HepG2 (cell line): ENCODE results near the gene PPP1R13B. TPM values are rescaled to one million over a fixed set of nuclear protein-coding genes. Genes with fewer than 3 reads are reported as not detected.

ENCODE experiments used
- ATAD3A ChIP-seq: sonication (generic); formaldehyde crosslinking; IDR thresholded peaks from 2 replicates; pipeline ENCODE4 v1.4.0; 2020; ENCODE audit warnings: missing genetic modification reagents
- ETV6 ChIP-seq: sonication (generic); formaldehyde crosslinking; conservative IDR thresholded peaks from 2 replicates; pipeline ENCODE4 v1.4.0; 2020; ENCODE audit warnings: missing genetic modification reagents
- HIVEP1 ChIP-seq: sonication (generic); formaldehyde crosslinking; IDR thresholded peaks from 2 replicates; pipeline ENCODE4 v1.4.0; 2020; ENCODE audit warnings: mild to moderate bottlenecking, missing genetic modification reagents
- KDM2A ChIP-seq: sonication (generic); formaldehyde crosslinking; IDR thresholded peaks from 2 replicates; pipeline ENCODE4 v1.4.0; 2020; ENCODE audit warnings: low read depth, missing genetic modification reagents, borderline replicate concordance
- KDM4B ChIP-seq: sonication (generic); formaldehyde crosslinking; IDR thresholded peaks from 2 replicates; pipeline ENCODE4 v1.4.0; 2020; ENCODE audit warnings: missing genetic modification reagents
- KMT2B ChIP-seq: IDR thresholded peaks from 2 replicates; pipeline ENCODE4 v1.6.1; 2016; ENCODE audit warnings: missing genetic modification reagents, missing compliant biosample characterization
- MED1 ChIP-seq: sonication (generic); formaldehyde crosslinking; IDR thresholded peaks from 2 replicates; pipeline ENCODE4 v1.4.0; 2020; ENCODE audit warnings: missing genetic modification reagents
- MLXIP ChIP-seq: sonication (generic); formaldehyde crosslinking; IDR thresholded peaks from 2 replicates; pipeline ENCODE4 v1.9.0; 2021; ENCODE audit warnings: missing genetic modification reagents, borderline replicate concordance
- NCOA1 ChIP-seq: sonication (generic); formaldehyde crosslinking; IDR thresholded peaks from 2 replicates; pipeline ENCODE4 v1.9.0; 2021; ENCODE audit warnings: missing genetic modification reagents
- STAG1 ChIP-seq: sonication (generic); formaldehyde crosslinking; IDR thresholded peaks from 2 replicates; pipeline ENCODE4 v1.4.0; 2020; ENCODE audit warnings: missing genetic modification reagents
- XBP1 ChIP-seq: sonication (generic); formaldehyde crosslinking; IDR thresholded peaks from 2 replicates; pipeline ENCODE4 v1.5.0; 2020; ENCODE audit warnings: missing genetic modification reagents
- ZMYM2 ChIP-seq: sonication (generic); formaldehyde crosslinking; IDR thresholded peaks from 2 replicates; pipeline ENCODE4 v1.8.0; 2022; ENCODE audit warnings: mild to moderate bottlenecking, missing genetic modification reagents
- ZNF20 ChIP-seq: sonication (generic); formaldehyde crosslinking; IDR thresholded peaks from 2 replicates; pipeline ENCODE4 v1.4.0; 2020; ENCODE audit warnings: mild to moderate bottlenecking, moderate library complexity, missing genetic modification reagents
- ZNF333 ChIP-seq: sonication (generic); formaldehyde crosslinking; IDR thresholded peaks from 2 replicates; pipeline ENCODE4 v1.4.0; 2020; ENCODE audit warnings: mild to moderate bottlenecking, missing genetic modification reagents, borderline replicate concordance
- ZNF563 ChIP-seq: sonication (generic); formaldehyde crosslinking; IDR thresholded peaks from 2 replicates; pipeline ENCODE4 v1.8.0; 2022; ENCODE audit warnings: mild to moderate bottlenecking, moderate library complexity, missing genetic modification reagents
- ZNF589 ChIP-seq: sonication (generic); formaldehyde crosslinking; conservative IDR thresholded peaks from 2 replicates; pipeline ENCODE4 v1.8.0; 2022; ENCODE audit warnings: mild to moderate bottlenecking, moderate library complexity, missing genetic modification reagents
- ZNF660 ChIP-seq: sonication (generic); formaldehyde crosslinking; IDR thresholded peaks from 2 replicates; pipeline ENCODE4 v1.5.1; 2020; ENCODE audit warnings: mild to moderate bottlenecking, low read depth, missing genetic modification reagents, borderline replicate concordance
- ZSCAN12 ChIP-seq: sonication (generic); formaldehyde crosslinking; IDR thresholded peaks from 2 replicates; pipeline ENCODE4 v1.9.0; 2021; ENCODE audit warnings: mild to moderate bottlenecking, missing genetic modification reagents
- ZSCAN22 ChIP-seq: sonication (generic); formaldehyde crosslinking; IDR thresholded peaks from 2 replicates; pipeline ENCODE4 v1.4.0; 2020; ENCODE audit warnings: mild to moderate bottlenecking, missing genetic modification reagents
- polyA plus RNA-seq, 8 experiments: library from polyadenylated mRNA; depleted of rRNA in 3 of 8; stranded (reverse) in 7 of 8; unstranded in 1 of 8; fragments of >200 nt; fragmentation: Illumina TruSeq in 4 of 8; extraction: Trizol in 4 of 8; gene quantifications; 2 replicates each; pipeline versions ENCODE4 v1.2.1 to v1.2.3, GENCODE V29; 2011 to 2016; ENCODE audit warnings: low read depth in 4 of 8, missing spikeins in 1 of 8, mixed read lengths in 1 of 8; ENCODE audit not compliant: insufficient read depth in 1 of 8
- total RNA-seq, 5 experiments: library from RNA; depleted of rRNA; stranded (reverse); fragments of >200 nt; fragmentation: Illumina TruSeq; extraction: Trizol; gene quantifications; 2 replicates each; pipeline ENCODE4 v1.2.3, GENCODE V29; 2016; ENCODE audit warnings: low read depth in 1 of 5
- TF ChIP-seq, protein P1 (sequence below): sonication (generic); formaldehyde crosslinking; IDR thresholded peaks from 2 replicates; pipeline ENCODE4 v1.4.0; 2020; ENCODE audit warnings: missing genetic modification reagents
- TF ChIP-seq, protein P2 (sequence below): IDR thresholded peaks from 2 replicates; pipeline ENCODE4 v1.6.1; 2016; ENCODE audit warnings: control low read depth
- TF ChIP-seq, protein P3 (sequence below): sonication (generic); formaldehyde crosslinking; IDR thresholded peaks from 2 replicates; pipeline ENCODE4 v1.5.1; 2020; ENCODE audit warnings: mild to moderate bottlenecking, missing genetic modification reagents, moderate library complexity

PPP1R13B gene
- total and polyA plus RNA-seq, 2 of the 13 experiments (the other 11 are each of a cell fraction or from before 2014, with no cell fraction given), result 4.6 to 9.4 TPM

DNA sequence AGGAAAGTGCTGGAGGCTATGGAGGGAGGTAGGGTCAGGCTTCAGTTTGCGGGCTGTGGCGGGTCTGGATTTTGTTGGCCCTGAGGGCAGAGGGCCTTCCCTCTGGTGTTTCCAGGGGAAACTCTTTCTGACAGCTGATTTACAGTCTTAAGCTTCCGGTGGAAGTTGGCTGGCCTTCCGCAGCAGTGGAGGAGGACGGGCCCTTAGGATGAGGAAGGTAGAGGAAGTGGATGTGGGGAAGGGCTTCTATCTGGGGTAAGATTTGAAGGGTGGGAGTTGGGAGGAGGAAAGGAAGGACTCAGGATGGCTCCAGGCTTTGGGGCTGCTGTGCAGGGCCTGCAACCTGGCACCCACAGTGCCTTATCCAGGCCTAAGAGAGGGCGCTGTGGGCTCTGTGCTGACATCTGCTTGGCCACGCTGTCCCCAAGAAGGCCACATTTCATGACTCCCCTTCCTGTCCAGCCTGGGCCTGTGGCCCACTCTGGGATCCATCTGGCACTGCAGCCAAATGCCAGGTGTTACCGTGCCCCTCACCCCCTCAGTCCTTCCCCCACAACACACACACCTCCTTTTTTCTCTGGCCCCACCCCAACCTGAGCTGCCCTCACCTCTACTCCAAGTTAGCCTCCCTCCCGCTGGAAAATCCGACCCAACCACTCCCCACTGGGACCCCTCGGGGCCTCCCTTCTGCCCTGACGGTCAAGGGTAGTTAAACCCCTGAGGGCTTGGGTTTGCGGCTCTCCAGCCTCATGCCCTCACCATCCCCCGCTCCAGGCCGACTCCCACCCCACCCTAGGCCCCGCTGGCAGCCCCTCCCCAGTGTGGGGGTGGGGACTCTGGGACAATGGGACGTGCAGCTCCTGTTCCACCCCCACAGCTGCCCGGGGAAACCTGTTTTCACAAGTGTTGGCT lies 7.7 kb upstream of the PPP1R13B start (continued):
- TF ChIP-seq, protein P1, sequence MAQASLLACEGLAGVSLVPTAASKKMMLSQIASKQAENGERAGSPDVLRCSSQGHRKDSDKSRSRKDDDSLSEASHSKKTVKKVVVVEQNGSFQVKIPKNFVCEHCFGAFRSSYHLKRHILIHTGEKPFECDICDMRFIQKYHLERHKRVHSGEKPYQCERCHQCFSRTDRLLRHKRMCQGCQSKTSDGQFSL (CRISPR knock-in tag), result peak; percentile 62; the same call in 1 of the 2 replicates
- TF ChIP-seq, protein P2, sequence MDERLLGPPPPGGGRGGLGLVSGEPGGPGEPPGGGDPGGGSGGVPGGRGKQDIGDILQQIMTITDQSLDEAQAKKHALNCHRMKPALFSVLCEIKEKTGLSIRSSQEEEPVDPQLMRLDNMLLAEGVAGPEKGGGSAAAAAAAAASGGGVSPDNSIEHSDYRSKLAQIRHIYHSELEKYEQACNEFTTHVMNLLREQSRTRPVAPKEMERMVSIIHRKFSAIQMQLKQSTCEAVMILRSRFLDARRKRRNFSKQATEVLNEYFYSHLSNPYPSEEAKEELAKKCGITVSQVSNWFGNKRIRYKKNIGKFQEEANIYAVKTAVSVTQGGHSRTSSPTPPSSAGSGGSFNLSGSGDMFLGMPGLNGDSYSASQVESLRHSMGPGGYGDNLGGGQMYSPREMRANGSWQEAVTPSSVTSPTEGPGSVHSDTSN (CRISPR knock-in tag), result no peak
- TF ChIP-seq ZNF660 (CRISPR knock-in tag) (peak; percentile 15; the same call in 1 of the 2 replicates), STAG1 (CRISPR knock-in tag) (peak; percentile 45), NCOA1 (CRISPR knock-in tag) (peak; percentile 73; the same call in 1 of the 2 replicates), KDM2A (peak; percentile 57; the same call in 1 of the 2 replicates), ZNF20 (CRISPR knock-in tag) (no peak), ZMYM2 (CRISPR knock-in tag) (no peak), ZSCAN22 (CRISPR knock-in tag) (no peak), HIVEP1 (CRISPR knock-in tag) (peak; percentile 18; the same call in 1 of the 2 replicates), XBP1 (CRISPR knock-in tag) (no peak), ETV6 (peak; percentile 31; the same call in 1 of the 2 replicates), ATAD3A (CRISPR knock-in tag) (no peak), MED1 (CRISPR knock-in tag) (no peak), KDM4B (CRISPR knock-in tag) (no peak), KMT2B (CRISPR knock-in tag) (no peak), MLXIP (CRISPR knock-in tag) (no peak), ZNF563 (CRISPR knock-in tag) (peak; percentile 37; the same call in 1 of the 2 replicates), ZNF589 (CRISPR knock-in tag) (no peak), ZSCAN12 (no peak), ZNF333 (CRISPR knock-in tag) (peak; percentile 37; the same call in 1 of the 2 replicates)
- TF ChIP-seq, protein P3, sequence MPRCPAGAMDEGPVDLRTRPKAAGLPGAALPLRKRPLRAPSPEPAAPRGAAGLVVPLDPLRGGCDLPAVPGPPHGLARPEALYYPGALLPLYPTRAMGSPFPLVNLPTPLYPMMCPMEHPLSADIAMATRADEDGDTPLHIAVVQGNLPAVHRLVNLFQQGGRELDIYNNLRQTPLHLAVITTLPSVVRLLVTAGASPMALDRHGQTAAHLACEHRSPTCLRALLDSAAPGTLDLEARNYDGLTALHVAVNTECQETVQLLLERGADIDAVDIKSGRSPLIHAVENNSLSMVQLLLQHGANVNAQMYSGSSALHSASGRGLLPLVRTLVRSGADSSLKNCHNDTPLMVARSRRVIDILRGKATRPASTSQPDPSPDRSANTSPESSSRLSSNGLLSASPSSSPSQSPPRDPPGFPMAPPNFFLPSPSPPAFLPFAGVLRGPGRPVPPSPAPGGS, result no peak; the same call in 1 of the 2 replicates
